K562 (cell line): ENCODE measurements around the gene CRAMP1.

Experiments used
- ARNT ChIP-seq, 2 experiments: fragments of 450-650 bp; IDR thresholded peaks; 2 replicates each; pipeline ENCODE4 v1.6.1; 2016; ENCODE audit warnings: mild to moderate bottlenecking in 1 of 2
- EZH2 ChIP-seq: IDR thresholded peaks from 2 replicates; pipeline ENCODE4 v1.6.1; 2012; ENCODE audit warnings: low read depth, mild to moderate bottlenecking, inconsistent platforms, low read length, borderline replicate concordance
- POLR2A ChIP-seq: fragments of 450-650 bp; conservative IDR thresholded peaks from 2 replicates; pipeline ENCODE4 v1.6.1; 2016
- POLR2G ChIP-seq: fragments of 200-400 bp; formaldehyde crosslinking; IDR thresholded peaks from 2 replicates; pipeline ENCODE4 v1.6.1; 2017; ENCODE audit warnings: low read depth, mild to moderate bottlenecking, antibody characterized with exemption, low read length, moderate library complexity
- SOX6 ChIP-seq: fragments of 450-650 bp; IDR thresholded peaks from 2 replicates; pipeline ENCODE4 v1.6.1; 2014; ENCODE audit warnings: mild to moderate bottlenecking
- TCF7L2 ChIP-seq: fragments of 150-350 bp; IDR thresholded peaks from 2 replicates; pipeline ENCODE4 v1.6.1; 2016; ENCODE audit warnings: low read depth, mild to moderate bottlenecking, low read length, moderate library complexity
- ZNF232 ChIP-seq: sonication (generic); formaldehyde crosslinking; IDR thresholded peaks from 2 replicates; pipeline ENCODE4 v1.8.0; 2022; ENCODE audit warnings: mild to moderate bottlenecking, missing genetic modification reagents
- TF ChIP-seq, protein P1 (sequence below), 2 experiments: fragments of 250-450 bp in 1 of 2; fragments of 450-650 bp in 1 of 2; sonication (Bioruptor Pico) in 1 of 2; IDR thresholded peaks; 2 replicates each; pipeline versions ENCODE4 v1.6.1 to v1.8.0; 2016 to 2021; ENCODE audit warnings: mild to moderate bottlenecking in 2 of 2, moderate library complexity in 2 of 2, missing compliant biosample characterization in 1 of 2, missing genetic modification characterization in 1 of 2
- TF ChIP-seq, protein P2 (sequence below), 3 experiments: IDR thresholded peaks in 2 of 3; conservative IDR thresholded peaks in 1 of 3; 2 replicates each; pipeline ENCODE4 v1.5.1; 2011 to 2012; ENCODE audit warnings: low read length in 3 of 3, mild to moderate bottlenecking in 3 of 3, control low read depth in 2 of 3, improper control_type of control experiment in 1 of 3, inconsistent platforms in 1 of 3, low read depth in 1 of 3, mixed read lengths in 1 of 3, moderate library complexity in 1 of 3; ENCODE audit not compliant: insufficient read depth in 2 of 3
- TF ChIP-seq, protein P3 (sequence below): fragments of 250-450 bp; sonication (Bioruptor Pico); IDR thresholded peaks from 2 replicates; pipeline ENCODE4 v1.5.0; 2021

DNA sequence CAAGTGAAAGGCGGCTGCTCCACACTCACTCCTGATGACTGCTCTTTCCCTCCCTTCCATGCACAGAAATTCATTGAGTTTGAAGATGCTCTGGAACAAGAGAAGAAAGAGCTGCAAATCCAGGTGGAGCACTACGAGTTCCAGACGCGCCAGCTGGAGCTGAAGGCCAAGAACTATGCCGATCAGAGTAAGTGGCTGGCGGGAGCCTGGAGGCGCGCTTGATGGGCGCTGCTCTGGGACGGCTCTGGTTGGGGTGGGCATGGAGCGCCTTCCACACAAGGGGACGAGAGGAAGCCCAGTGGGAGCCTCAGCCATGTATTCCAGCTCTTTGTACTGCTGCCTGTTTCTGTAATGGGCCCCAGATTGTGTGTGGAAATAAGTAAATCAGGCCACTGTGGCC, 112.3 kb downstream of the CRAMP1 start:
- TF ChIP-seq, protein P1, sequence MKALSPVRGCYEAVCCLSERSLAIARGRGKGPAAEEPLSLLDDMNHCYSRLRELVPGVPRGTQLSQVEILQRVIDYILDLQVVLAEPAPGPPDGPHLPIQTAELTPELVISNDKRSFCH (CRISPR knock-in tag; IDR thresholded peaks at IDR 0.05), result no peak
- TF ChIP-seq, protein P1 (tag; IDR thresholded peaks at IDR 0.05), result no peak
- TF ChIP-seq, protein P2, sequence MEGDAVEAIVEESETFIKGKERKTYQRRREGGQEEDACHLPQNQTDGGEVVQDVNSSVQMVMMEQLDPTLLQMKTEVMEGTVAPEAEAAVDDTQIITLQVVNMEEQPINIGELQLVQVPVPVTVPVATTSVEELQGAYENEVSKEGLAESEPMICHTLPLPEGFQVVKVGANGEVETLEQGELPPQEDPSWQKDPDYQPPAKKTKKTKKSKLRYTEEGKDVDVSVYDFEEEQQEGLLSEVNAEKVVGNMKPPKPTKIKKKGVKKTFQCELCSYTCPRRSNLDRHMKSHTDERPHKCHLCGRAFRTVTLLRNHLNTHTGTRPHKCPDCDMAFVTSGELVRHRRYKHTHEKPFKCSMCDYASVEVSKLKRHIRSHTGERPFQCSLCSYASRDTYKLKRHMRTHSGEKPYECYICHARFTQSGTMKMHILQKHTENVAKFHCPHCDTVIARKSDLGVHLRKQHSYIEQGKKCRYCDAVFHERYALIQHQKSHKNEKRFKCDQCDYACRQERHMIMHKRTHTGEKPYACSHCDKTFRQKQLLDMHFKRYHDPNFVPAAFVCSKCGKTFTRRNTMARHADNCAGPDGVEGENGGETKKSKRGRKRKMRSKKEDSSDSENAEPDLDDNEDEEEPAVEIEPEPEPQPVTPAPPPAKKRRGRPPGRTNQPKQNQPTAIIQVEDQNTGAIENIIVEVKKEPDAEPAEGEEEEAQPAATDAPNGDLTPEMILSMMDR (IDR thresholded peaks at IDR 0.05 in 2 of 3, conservative IDR thresholded peaks at IDR 0.05 in 1 of 3; ENCODE audit: insufficient read depth in 2 of 3, low read depth in 1 of 3, low read length in 3 of 3), result no peak
- TF ChIP-seq TCF7L2 (no peak), ZNF232 (CRISPR knock-in tag) (no peak), POLR2A (no peak), ARNT (IDR thresholded peaks at IDR 0.05) (no peak), POLR2G (no peak), SOX6 (no peak), EZH2 (no peak)
- TF ChIP-seq, protein P3, sequence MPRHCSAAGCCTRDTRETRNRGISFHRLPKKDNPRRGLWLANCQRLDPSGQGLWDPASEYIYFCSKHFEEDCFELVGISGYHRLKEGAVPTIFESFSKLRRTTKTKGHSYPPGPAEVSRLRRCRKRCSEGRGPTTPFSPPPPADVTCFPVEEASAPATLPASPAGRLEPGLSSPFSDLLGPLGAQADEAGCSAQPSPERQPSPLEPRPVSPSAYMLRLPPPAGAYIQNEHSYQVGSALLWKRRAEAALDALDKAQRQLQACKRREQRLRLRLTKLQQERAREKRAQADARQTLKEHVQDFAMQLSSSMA (CRISPR knock-in tag), result no peak
